Measurements from ENCODE around the gene C11orf97.

DNA sequence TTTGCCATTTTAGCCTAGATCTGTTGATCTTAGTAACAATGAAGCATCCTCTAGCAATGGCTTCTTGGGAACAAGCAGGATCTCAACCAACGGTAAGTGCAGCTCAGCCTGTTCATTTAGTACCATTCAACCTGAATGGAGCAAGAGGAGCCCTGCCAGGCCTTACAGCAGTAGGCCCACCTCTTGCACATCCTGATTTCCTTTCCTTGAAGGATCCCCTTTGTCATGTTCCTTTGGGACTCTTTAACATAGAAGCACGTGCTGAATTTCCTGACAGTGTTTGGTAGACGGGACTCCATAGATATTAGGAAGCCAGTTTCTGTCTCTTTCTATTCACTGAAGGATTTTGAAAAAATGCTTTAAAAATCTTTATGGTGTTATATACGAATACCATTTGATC is 56.5 kb downstream of the C11orf97 start:
- TF ChIP-seq POLR2A (IDR thresholded peaks at IDR 0.05) = no peak
- TF ChIP-seq, protein P1, sequence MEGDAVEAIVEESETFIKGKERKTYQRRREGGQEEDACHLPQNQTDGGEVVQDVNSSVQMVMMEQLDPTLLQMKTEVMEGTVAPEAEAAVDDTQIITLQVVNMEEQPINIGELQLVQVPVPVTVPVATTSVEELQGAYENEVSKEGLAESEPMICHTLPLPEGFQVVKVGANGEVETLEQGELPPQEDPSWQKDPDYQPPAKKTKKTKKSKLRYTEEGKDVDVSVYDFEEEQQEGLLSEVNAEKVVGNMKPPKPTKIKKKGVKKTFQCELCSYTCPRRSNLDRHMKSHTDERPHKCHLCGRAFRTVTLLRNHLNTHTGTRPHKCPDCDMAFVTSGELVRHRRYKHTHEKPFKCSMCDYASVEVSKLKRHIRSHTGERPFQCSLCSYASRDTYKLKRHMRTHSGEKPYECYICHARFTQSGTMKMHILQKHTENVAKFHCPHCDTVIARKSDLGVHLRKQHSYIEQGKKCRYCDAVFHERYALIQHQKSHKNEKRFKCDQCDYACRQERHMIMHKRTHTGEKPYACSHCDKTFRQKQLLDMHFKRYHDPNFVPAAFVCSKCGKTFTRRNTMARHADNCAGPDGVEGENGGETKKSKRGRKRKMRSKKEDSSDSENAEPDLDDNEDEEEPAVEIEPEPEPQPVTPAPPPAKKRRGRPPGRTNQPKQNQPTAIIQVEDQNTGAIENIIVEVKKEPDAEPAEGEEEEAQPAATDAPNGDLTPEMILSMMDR (IDR thresholded peaks at IDR 0.05 in 4 of 5, conservative IDR thresholded peaks at IDR 0.05 in 1 of 5) = no peak

All from gastrocnemius medialis (tissue), 4 donors.